ENCODE results near the gene BPIFA3. TPM values are rescaled to one million over a fixed set of nuclear protein-coding genes. Genes with fewer than 3 reads are reported as not detected.

BPIFA3 gene
- total and polyA plus RNA-seq, 3 experiments from 2014 or later, result not detected

DNA sequence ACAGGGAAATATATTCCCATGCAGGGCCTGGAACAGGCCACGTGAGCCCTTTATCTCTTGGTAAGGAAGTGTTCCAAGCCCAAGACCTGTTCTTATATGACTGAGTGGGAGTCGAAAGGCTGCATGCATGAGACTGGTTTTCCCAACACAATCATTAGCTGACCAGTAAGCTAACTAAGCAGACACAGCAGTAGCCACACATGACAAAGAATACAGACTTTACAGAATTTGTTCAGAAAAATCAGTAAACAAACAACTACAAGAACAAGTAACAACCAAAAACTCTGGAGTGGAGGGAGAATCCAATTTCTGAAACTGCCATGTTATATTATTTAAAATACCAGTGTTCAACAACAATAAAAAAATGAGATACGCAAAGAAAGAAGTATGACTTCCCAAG lies 35.3 kb downstream of the BPIFA3 start:
- POLR2A ChIA-PET, result no interaction called here

DNA sequence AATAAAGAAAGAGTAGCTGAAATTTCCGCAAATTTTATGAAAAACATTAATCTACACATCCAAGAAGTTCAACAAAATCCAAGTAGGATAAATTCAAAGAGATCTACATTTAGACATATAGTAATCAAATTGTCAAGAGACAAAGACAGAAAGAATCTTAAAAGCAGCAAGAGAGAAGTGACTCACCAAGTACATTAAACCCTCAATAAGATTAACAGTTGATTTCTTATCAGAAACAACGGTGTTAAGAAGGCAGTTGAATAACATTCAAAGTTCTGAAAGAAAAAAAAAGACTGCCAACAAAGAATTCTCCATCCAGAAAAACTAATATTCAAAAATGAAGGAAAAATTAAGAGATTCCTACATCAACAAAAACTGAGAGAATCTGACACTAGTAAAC lies 37.9 kb downstream of the BPIFA3 start:
- POLR2A ChIA-PET, result no interaction called here
- H3K9me3 ChIP-seq (ENCODE audit: low read length), result no peaks in the 10 kb centered on the region
- DNase-seq, result no peak
- CTCF ChIA-PET, result no interaction called here
- Mint-ChIP-seq H3K4me3 (no peak overlapping the region), H3K9me3 (no peaks in the 10 kb centered on the region), H3K36me3 (peaks cover 0 to 5% (median 2%) of the 10 kb centered on the region in 3 donors), H3K27ac (no peak overlapping the region), H3K4me1 (no peaks in the 10 kb centered on the region), H3K27me3 (peaks cover 10 to 35% of the 10 kb centered on the region in 2 donors)
- H3K4me1 ChIP-seq (ENCODE audit: insufficient read depth, low read length), result no peaks in the 10 kb centered on the region
- no peaks in the 10 kb centered on the region for H3K27me3 ChIP-seq (ENCODE audit: insufficient read depth, low read length, poor library complexity, severe bottlenecking)
- no peak overlapping the region for H3K4me3 ChIP-seq (ENCODE audit: low read length)
- no peaks in the 10 kb centered on the region for H3K36me3 ChIP-seq (ENCODE audit: insufficient read depth, low read length)
- H3K27ac ChIP-seq (ENCODE audit: low read depth, low read length), result no peak overlapping the region

More for the DNA sequence above, 35.3 kb downstream of the BPIFA3 start:
- Histone ChIP-seq H3K4me1 (ENCODE audit: insufficient read depth, low read length) (no peaks in the 10 kb centered on the region), H3K27me3 (ENCODE audit: insufficient read depth, low read length, poor library complexity, severe bottlenecking) (no peaks in the 10 kb centered on the region), H3K36me3 (ENCODE audit: insufficient read depth, low read length) (no peaks in the 10 kb centered on the region), H3K27ac (ENCODE audit: low read depth, low read length) (no peak overlapping the region), H3K4me3 (ENCODE audit: low read length) (no peak overlapping the region), H3K9me3 (ENCODE audit: low read length) (no peaks in the 10 kb centered on the region)
- H3K4me3 Mint-ChIP-seq, result no peak overlapping the region
- H3K27ac Mint-ChIP-seq, result no peak overlapping the region
- no peaks in the 10 kb centered on the region for H3K4me1 Mint-ChIP-seq
- H3K36me3 Mint-ChIP-seq, result peaks cover 0 to 5% (median 2%) of the 10 kb centered on the region in 3 donors
- no peak for DNase-seq
- CTCF ChIA-PET, result no interaction called here
- H3K27me3 Mint-ChIP-seq, result peaks cover 10 to 29% of the 10 kb centered on the region in 2 donors
- H3K9me3 Mint-ChIP-seq, result no peaks in the 10 kb centered on the region

- CTCF ChIA-PET, result no interaction called here
- no peak overlapping the region for H3K27ac ChIP-seq (ENCODE audit: low read depth, low read length)
These were observed 40.1 kb downstream of the BPIFA3 start for GRCh38 chr20:33257237-33257636.

DNA sequence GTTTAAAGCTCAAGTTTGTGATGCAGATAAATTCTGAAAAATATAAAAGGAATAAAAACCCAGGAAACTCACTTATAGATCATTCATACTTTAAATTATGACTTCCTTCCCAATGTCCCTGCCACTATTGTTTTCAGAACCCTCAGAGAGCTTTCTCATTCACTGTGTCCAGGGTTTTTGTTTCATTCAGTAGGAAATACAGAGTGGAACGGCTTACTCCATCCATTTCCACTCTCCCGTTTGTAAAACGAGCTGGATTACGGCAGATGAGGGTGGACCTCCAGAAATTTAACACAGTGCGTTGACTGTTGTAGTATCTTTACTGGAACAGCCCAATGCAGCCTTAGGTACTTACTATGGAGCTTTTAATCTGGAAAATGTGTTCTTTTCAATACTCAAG lies 42.2 kb downstream of the BPIFA3 start:
- peaks cover 0 to 1% (median 0%) of the 10 kb centered on the region in 3 donors for H3K36me3 Mint-ChIP-seq
- ChIA-PET CTCF (no interaction called here), POLR2A (no interaction called here)
- H3K4me1 Mint-ChIP-seq, result peaks cover 0 to 1% (median 0%) of the 10 kb centered on the region in 3 donors
- no peak overlapping the region for H3K4me3 Mint-ChIP-seq
- no peak overlapping the region for H3K27ac Mint-ChIP-seq
- H3K9me3 Mint-ChIP-seq, result peaks cover 0 to 2% (median 0%) of the 10 kb centered on the region in 5 donors
- DNase-seq, result no peak
- no peaks in the 10 kb centered on the region for H3K9me3 ChIP-seq (ENCODE audit: low read length)
- no peaks in the 10 kb centered on the region for H3K36me3 ChIP-seq (ENCODE audit: insufficient read depth, low read length)
- H3K4me3 ChIP-seq (ENCODE audit: low read length), result no peak overlapping the region
- H3K27ac ChIP-seq (ENCODE audit: low read depth, low read length), result no peak overlapping the region
- peaks cover 4% of the 10 kb centered on the region for H3K27me3 ChIP-seq (ENCODE audit: insufficient read depth, low read length, poor library complexity, severe bottlenecking)
- H3K4me1 ChIP-seq (ENCODE audit: insufficient read depth, low read length), result no peaks in the 10 kb centered on the region
- H3K27me3 Mint-ChIP-seq, result peaks cover 19 to 60% of the 10 kb centered on the region in 2 donors

More at GRCh38 chr20:33257237-33257636, 40.1 kb downstream of the BPIFA3 start:
- Mint-ChIP-seq H3K4me3 (no peak overlapping the region), H3K36me3 (peaks cover 0 to 3% (median 2%) of the 10 kb centered on the region in 3 donors), H3K27ac (no peak overlapping the region), H3K9me3 (peaks cover 0 to 2% (median 0%) of the 10 kb centered on the region in 5 donors), H3K27me3 (peaks cover 14 to 53% of the 10 kb centered on the region in 2 donors), H3K4me1 (peaks cover 0 to 1% (median 0%) of the 10 kb centered on the region in 3 donors)
- no peak for DNase-seq
- Histone ChIP-seq H3K4me3 (ENCODE audit: low read length) (no peak overlapping the region), H3K4me1 (ENCODE audit: insufficient read depth, low read length) (no peaks in the 10 kb centered on the region), H3K36me3 (ENCODE audit: insufficient read depth, low read length) (no peaks in the 10 kb centered on the region), H3K27me3 (ENCODE audit: insufficient read depth, low read length, poor library complexity, severe bottlenecking) (no peaks in the 10 kb centered on the region), H3K9me3 (ENCODE audit: low read length) (no peaks in the 10 kb centered on the region)
- POLR2A ChIA-PET, result no interaction called here

- no peaks in the 10 kb centered on the region for H3K4me1 ChIP-seq (ENCODE audit: insufficient read depth, low read length)
- no peak overlapping the region for H3K4me3 Mint-ChIP-seq
- H3K27me3 Mint-ChIP-seq, result peaks cover 19 to 68% of the 10 kb centered on the region in 2 donors
- H3K36me3 ChIP-seq (ENCODE audit: insufficient read depth, low read length), result no peaks in the 10 kb centered on the region
- no peak overlapping the region for H3K27ac Mint-ChIP-seq
- H3K4me1 Mint-ChIP-seq, result peaks cover 0 to 1% (median 0%) of the 10 kb centered on the region in 3 donors
- H3K27ac ChIP-seq (ENCODE audit: low read depth, low read length), result no peak overlapping the region
- H3K4me3 ChIP-seq (ENCODE audit: low read length), result no peak overlapping the region
- peaks cover 0 to 4% (median 0%) of the 10 kb centered on the region in 5 donors for H3K9me3 Mint-ChIP-seq
- H3K36me3 Mint-ChIP-seq, result no peaks in the 10 kb centered on the region
- CTCF ChIA-PET, result no interaction called here
- H3K9me3 ChIP-seq (ENCODE audit: low read length), result no peaks in the 10 kb centered on the region
- H3K27me3 ChIP-seq (ENCODE audit: insufficient read depth, low read length, poor library complexity, severe bottlenecking), result peaks cover 4% of the 10 kb centered on the region
- POLR2A ChIA-PET, result no interaction called here
- no peak for DNase-seq
These were observed 44.3 kb downstream of the BPIFA3 start for GRCh38 chr20:33261465-33261864.

DNA sequence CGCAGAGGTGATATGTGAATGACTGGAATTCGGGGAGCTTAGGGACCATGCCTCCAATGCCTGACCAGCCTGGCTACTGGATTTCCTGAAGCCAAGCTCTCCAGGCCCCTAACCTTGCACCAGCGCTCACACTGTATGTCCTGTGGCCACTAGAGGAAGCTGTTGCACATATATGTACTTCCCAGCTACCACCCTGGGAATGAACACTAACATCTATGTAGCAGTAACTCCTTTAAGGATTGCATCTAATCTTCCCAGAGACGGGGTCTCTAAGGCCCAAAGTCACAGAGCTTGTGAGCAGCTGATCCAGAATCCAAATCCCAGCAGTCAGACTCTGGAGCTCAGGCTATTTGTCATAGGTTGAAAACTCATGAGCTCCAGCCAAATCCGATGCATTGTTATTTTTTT lies 45.5 kb downstream of the BPIFA3 start:
- no peak for DNase-seq
- POLR2A ChIA-PET, result no interaction called here

DNA sequence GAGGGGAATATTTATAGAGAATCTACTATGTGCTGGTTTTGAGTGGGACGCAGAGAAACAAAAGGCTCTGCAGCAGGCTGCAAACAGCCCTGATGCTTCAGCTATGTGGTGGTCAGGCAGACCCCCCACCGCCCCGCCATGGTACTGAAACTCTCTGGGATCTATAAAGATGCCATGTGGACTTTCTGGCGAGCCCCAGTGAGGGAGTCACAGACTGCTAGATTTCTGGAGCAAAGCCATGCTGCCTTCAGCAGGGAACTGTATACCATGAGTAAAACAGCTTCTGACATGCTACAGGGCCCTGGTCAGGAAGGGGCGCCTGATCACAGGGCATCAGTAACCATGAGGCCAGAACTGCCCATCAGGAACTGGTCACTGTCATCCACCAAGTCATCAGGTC lies 46.6 kb downstream of the BPIFA3 start:
- POLR2A ChIA-PET, result no interaction called here
- H3K4me1 ChIP-seq (ENCODE audit: insufficient read depth, low read length), result no peaks in the 10 kb centered on the region
- no peak overlapping the region for H3K4me3 Mint-ChIP-seq
- no peak for DNase-seq
- H3K4me3 ChIP-seq (ENCODE audit: low read length), result no peak overlapping the region
- H3K27ac Mint-ChIP-seq, result no peak overlapping the region
- H3K27me3 Mint-ChIP-seq, result peaks cover 35 to 80% of the 10 kb centered on the region in 2 donors
- H3K36me3 Mint-ChIP-seq, result peaks cover 0 to 4% (median 1%) of the 10 kb centered on the region in 3 donors
- CTCF ChIA-PET, result no interaction called here
- H3K36me3 ChIP-seq (ENCODE audit: insufficient read depth, low read length), result no peaks in the 10 kb centered on the region
- H3K9me3 Mint-ChIP-seq, result peaks cover 0 to 4% (median 0%) of the 10 kb centered on the region in 5 donors
- peaks cover 4% of the 10 kb centered on the region for H3K27me3 ChIP-seq (ENCODE audit: insufficient read depth, low read length, poor library complexity, severe bottlenecking)
- H3K9me3 ChIP-seq (ENCODE audit: low read length), result no peaks in the 10 kb centered on the region
- no peak overlapping the region for H3K27ac ChIP-seq (ENCODE audit: low read depth, low read length)
- H3K4me1 Mint-ChIP-seq, result peaks cover 0 to 1% (median 0%) of the 10 kb centered on the region in 3 donors

More for the DNA sequence above, 45.5 kb downstream of the BPIFA3 start:
- H3K36me3 Mint-ChIP-seq, result no peaks in the 10 kb centered on the region
- H3K27ac ChIP-seq (ENCODE audit: low read depth, low read length), result no peak overlapping the region
- peaks cover 0 to 1% (median 0%) of the 10 kb centered on the region in 3 donors for H3K4me1 Mint-ChIP-seq
- no peaks in the 10 kb centered on the region for H3K36me3 ChIP-seq (ENCODE audit: insufficient read depth, low read length)
- H3K4me3 Mint-ChIP-seq, result no peak overlapping the region
- H3K27me3 Mint-ChIP-seq, result peaks cover 31 to 75% of the 10 kb centered on the region in 2 donors
- H3K9me3 Mint-ChIP-seq, result peaks cover 0 to 4% (median 0%) of the 10 kb centered on the region in 5 donors
- H3K27ac Mint-ChIP-seq, result peak overlapping the region in 1 of 8 donors; percentile 0
- no peak overlapping the region for H3K4me3 ChIP-seq (ENCODE audit: low read length)
- H3K27me3 ChIP-seq (ENCODE audit: insufficient read depth, low read length, poor library complexity, severe bottlenecking), result peaks cover 4% of the 10 kb centered on the region
- CTCF ChIA-PET, result interaction anchor here (1.0 kb wide), 1 partner anchor 37 kb away, joined by 3 read pairs; no protein-coding TSS in a partner anchor
- H3K9me3 ChIP-seq (ENCODE audit: low read length), result no peaks in the 10 kb centered on the region
- no peaks in the 10 kb centered on the region for H3K4me1 ChIP-seq (ENCODE audit: insufficient read depth, low read length)

DNA sequence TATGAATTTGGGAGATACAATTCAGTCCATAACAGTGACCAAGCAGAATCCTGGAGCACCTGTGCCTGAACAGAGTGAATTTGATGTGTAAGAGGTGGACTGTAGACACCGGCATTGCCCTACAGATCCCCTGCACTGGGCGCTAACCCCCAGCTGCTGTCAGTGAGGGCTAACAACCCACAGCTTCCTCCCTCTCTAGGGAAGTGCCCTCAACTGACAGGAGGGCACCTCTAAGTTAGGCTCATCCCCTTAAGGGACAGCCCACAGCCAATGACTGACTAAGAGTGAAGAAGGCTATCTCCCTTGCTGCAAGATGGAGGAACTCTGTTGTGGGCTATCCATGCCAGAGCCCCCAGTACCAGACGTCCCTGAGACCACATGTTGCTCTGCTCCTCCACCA lies 50.5 kb downstream of the BPIFA3 start:
- no peaks in the 10 kb centered on the region for H3K36me3 ChIP-seq (ENCODE audit: insufficient read depth, low read length)
- no peak for DNase-seq
- H3K4me3 ChIP-seq (ENCODE audit: low read length), result no peak overlapping the region
- H3K4me1 ChIP-seq (ENCODE audit: insufficient read depth, low read length), result no peaks in the 10 kb centered on the region
- H3K27ac ChIP-seq (ENCODE audit: low read depth, low read length), result no peak overlapping the region
- Mint-ChIP-seq H3K4me1 (no peaks in the 10 kb centered on the region), H3K27ac (no peak overlapping the region), H3K36me3 (peaks cover 0 to 4% (median 3%) of the 10 kb centered on the region in 3 donors), H3K27me3 (peaks cover 30 to 75% of the 10 kb centered on the region in 2 donors), H3K4me3 (peak overlapping the region in 1 of 7 donors; percentile 1), H3K9me3 (peaks cover 0 to 4% (median 0%) of the 10 kb centered on the region in 5 donors)
- ChIA-PET CTCF (no interaction called here), POLR2A (no interaction called here)
- peaks cover 3% of the 10 kb centered on the region for H3K27me3 ChIP-seq (ENCODE audit: insufficient read depth, low read length, poor library complexity, severe bottlenecking)
- no peaks in the 10 kb centered on the region for H3K9me3 ChIP-seq (ENCODE audit: low read length)
